IMR-90 (cell line): ENCODE measurements around the gene ATL2. TPM values are rescaled to one million over a fixed set of nuclear protein-coding genes. Genes with fewer than 3 reads are reported as not detected.

ENCODE experiments used
- ATAC-seq: fragments of 200-7000 bp; cut with Tn5 transposase; 2 replicates; pipeline ENCODE4 v1.9.1; 2020; ENCODE audit warnings: low read depth, mild to moderate bottlenecking, moderate library complexity
- BruUV-seq: library from RNA; stranded (reverse); fragments of 400-500 nt; replicated peaks from 2 replicates; lab custom pipeline; 2021; lab: Mats Ljungman, UMichigan
- CTCF ChIA-PET: fragments of 300-600 bp; formaldehyde crosslinking; extraction: SDS; loops from one replicate; lab custom pipeline; 2021; ENCODE audit warnings: antibody characterized with exemption; lab: Yijun Ruan, JAX
- POLR2A ChIA-PET: fragments of 300-600 bp; sonication (Branson Sonifier 250); formaldehyde crosslinking; loops from one replicate; lab custom pipeline; 2022; ENCODE audit warnings: antibody characterized with exemption; ENCODE audit not compliant: unreplicated experiment; lab: Charles Lee
- DNase-seq: peaks from one replicate; pipeline ENCODE4 v3.0.0; 2013
- H2AFZ ChIP-seq: replicated peaks from 2 replicates; pipeline ENCODE3; 2013; ENCODE audit warnings: low read length, mild to moderate bottlenecking; ENCODE audit not compliant: poor library complexity
- H2AK5ac ChIP-seq: 2 replicates; pipeline ENCODE4 v1.6.1; 2013; ENCODE audit warnings: low read depth, low read length, inconsistent platforms
- H2AK9ac ChIP-seq: replicated peaks from 2 replicates; pipeline ENCODE3; 2013; ENCODE audit warnings: mild to moderate bottlenecking, low read depth, low read length, moderate library complexity; ENCODE audit not compliant: poor library complexity
- H2BK120ac ChIP-seq: 2 replicates; pipeline ENCODE4 v1.6.1; 2013; ENCODE audit warnings: low read depth, low read length, inconsistent platforms
- H2BK15ac ChIP-seq: 3 replicates; pipeline ENCODE4 v1.6.1; 2013; ENCODE audit warnings: low read depth, low read length, inconsistent platforms
- H2BK20ac ChIP-seq: 2 replicates; pipeline ENCODE4 v1.6.1; 2013; ENCODE audit warnings: low read depth, mild to moderate bottlenecking, inconsistent platforms, low read length, moderate library complexity
- H2BK5ac ChIP-seq: 2 replicates; pipeline ENCODE4 v1.6.1; 2013; ENCODE audit warnings: mild to moderate bottlenecking, low read depth, low read length, inconsistent platforms; ENCODE audit not compliant: poor library complexity, severe bottlenecking
- H3K14ac ChIP-seq: replicated peaks from 2 replicates; pipeline ENCODE4 v1.6.1; 2013; ENCODE audit warnings: low read depth, low read length, inconsistent platforms
- H3K18ac ChIP-seq: 2 replicates; pipeline ENCODE4 v1.6.1; 2013; ENCODE audit warnings: low read depth, low read length, control low read depth
- H3K23ac ChIP-seq: 2 replicates; pipeline ENCODE4 v1.6.1; 2013; ENCODE audit warnings: low read depth, low read length, inconsistent platforms
- H3K27ac ChIP-seq: 2 replicates; pipeline ENCODE4 v1.5.1; 2013; ENCODE audit warnings: mild to moderate bottlenecking, control low read depth, low read length; ENCODE audit not compliant: insufficient read depth
- H3K27me3 ChIP-seq: 2 replicates; pipeline ENCODE4 v1.6.1; 2013; ENCODE audit warnings: low read length; ENCODE audit not compliant: control insufficient read depth, insufficient read depth
- H3K36me3 ChIP-seq: 2 replicates; pipeline ENCODE4 v1.6.1; 2013; ENCODE audit warnings: low read length, mixed read lengths; ENCODE audit not compliant: control insufficient read depth, insufficient read depth
- H3K4ac ChIP-seq: 2 replicates; pipeline ENCODE4 v1.6.1; 2013; ENCODE audit warnings: low read depth, low read length, inconsistent platforms
- H3K4me1 ChIP-seq: 2 replicates; pipeline ENCODE4 v1.6.1; 2013; ENCODE audit warnings: low read length, mixed read lengths; ENCODE audit not compliant: control insufficient read depth, insufficient read depth
- H3K4me2 ChIP-seq: 2 replicates; pipeline ENCODE4 v1.6.1; 2013; ENCODE audit warnings: low read depth, mild to moderate bottlenecking, control low read depth, low read length, moderate library complexity
- H3K4me3 ChIP-seq: 2 replicates; pipeline ENCODE4 v1.5.1; 2013; ENCODE audit warnings: low read depth, mild to moderate bottlenecking, control low read depth, low read length, moderate library complexity; ENCODE audit not compliant: insufficient read depth
- H3K56ac ChIP-seq: 2 replicates; pipeline ENCODE4 v1.6.1; 2013; ENCODE audit warnings: low read length, inconsistent platforms; ENCODE audit not compliant: insufficient read depth; ENCODE audit errors: extremely low read depth
- H3K79me1 ChIP-seq, 2 experiments: 2 replicates each; pipeline ENCODE4 v1.6.1; 2013; ENCODE audit warnings: low read length in 2 of 2, inconsistent platforms in 1 of 2, low read depth in 1 of 2
- H3K9ac ChIP-seq: 2 replicates; pipeline ENCODE4 v1.6.1; 2013; ENCODE audit warnings: low read depth, low read length, control low read depth
- H3K9me1 ChIP-seq: 2 replicates; pipeline ENCODE4 v1.6.1; 2013; ENCODE audit warnings: low read length, inconsistent platforms; ENCODE audit not compliant: insufficient read depth
- H3K9me3 ChIP-seq: 2 replicates; pipeline ENCODE4 v1.6.1; 2013; ENCODE audit warnings: low read length; ENCODE audit not compliant: control insufficient read depth, insufficient read depth
- H4K20me1 ChIP-seq: 2 replicates; pipeline ENCODE4 v1.6.1; 2013; ENCODE audit warnings: low read length, inconsistent platforms; ENCODE audit not compliant: insufficient read depth
- H4K5ac ChIP-seq: 2 replicates; pipeline ENCODE4 v1.6.1; 2013; ENCODE audit warnings: mild to moderate bottlenecking, low read depth, low read length, control low read depth
- H4K8ac ChIP-seq, 2 experiments: 2 replicates each; pipeline ENCODE4 v1.6.1; 2013; ENCODE audit warnings: low read depth in 2 of 2, low read length in 2 of 2, control low read depth in 1 of 2, inconsistent platforms in 1 of 2
- H4K91ac ChIP-seq: 2 replicates; pipeline ENCODE4 v1.6.1; 2013; ENCODE audit warnings: low read depth, low read length, inconsistent platforms; ENCODE audit not compliant: insufficient read depth
- MAFK ChIP-seq: IDR thresholded peaks from 2 replicates; pipeline ENCODE4 v1.6.1; 2012; ENCODE audit warnings: low read depth, low read length, improper control_type of control experiment
- MAZ ChIP-seq: IDR thresholded peaks from 2 replicates; pipeline ENCODE4 v1.6.1; 2012; ENCODE audit warnings: low read depth, mild to moderate bottlenecking, low read length, improper control_type of control experiment, moderate library complexity, borderline replicate concordance
- RCOR1 ChIP-seq: IDR thresholded peaks from 2 replicates; pipeline ENCODE4 v1.6.1; 2012; ENCODE audit warnings: mild to moderate bottlenecking, low read length, improper control_type of control experiment; ENCODE audit not compliant: insufficient replicate concordance
- SMC3 ChIP-seq: fragments of 150-350 bp; IDR thresholded peaks from 2 replicates; pipeline ENCODE4 v1.6.1; 2016; ENCODE audit warnings: low read depth, mild to moderate bottlenecking, antibody characterized with exemption, low read length, moderate library complexity
- USF2 ChIP-seq: fragments of 150-350 bp; IDR thresholded peaks from 2 replicates; pipeline ENCODE4 v1.6.1; 2017; ENCODE audit warnings: mild to moderate bottlenecking, antibody characterized with exemption, low read length, low read depth
- WGBS, 2 experiments: methylation state at CpG; one replicate each; pipeline versions ENCODE4 v1.1.5 to v1.1.7; 2013; ENCODE audit warnings: missing lambda C conversion rate in 2 of 2; ENCODE audit not compliant: insufficient read length in 1 of 2; ENCODE audit errors: extremely low coverage in 2 of 2; 5-methylcytosine and 5-hydroxymethylcytosine counted together
- dilution Hi-C: fragments of 300-500 bp; cut with HindIII; formaldehyde crosslinking; loops from one replicate; pipeline ENCODE4 v1.14.3; 2018; ENCODE audit warnings: low sequenced_read_pairs; ENCODE audit not compliant: unreplicated experiment
- in situ Hi-C: fragments of 300-500 bp; cut with MboI; formaldehyde crosslinking; loops from 3 replicates; pipeline ENCODE4 v1.14.3; 2019; ENCODE audit warnings: low sequenced_read_pairs, inconsistent platforms, mixed read lengths
- intact Hi-C: fragments of 100-400 bp; cut with micrococcal nuclease; formaldehyde crosslinking; loops from 2 replicates; pipeline ENCODE4 v1.10.0; 2022
- polyA plus RNA-seq, 3 experiments: library from polyadenylated mRNA; depleted of rRNA; stranded (reverse); fragments of >200 nt; gene quantifications; 2 replicates each; pipeline ENCODE4 v1.2.3, GENCODE V29; 2012; ENCODE audit warnings: low replicate concordance in 1 of 3
- total RNA-seq: library from RNA; depleted of rRNA; stranded (reverse); fragments of >200 nt; gene quantifications from 2 replicates; pipeline ENCODE4 v1.2.3, GENCODE V29; 2012

The ATL2 gene
- total and polyA plus RNA-seq, 2 of the 4 experiments (the other 2 are of a cell fraction): 16.0 to 62.6 TPM

GRCh38 chr2:38406597-38407110 lies 29.6 kb upstream of the ATL2 start:
- ChIA-PET CTCF (no interaction called here), POLR2A (no interaction called here)
- no peaks in the 10 kb centered on the region for H4K20me1 ChIP-seq
- H3K36me3 ChIP-seq: no peaks in the 10 kb centered on the region
- dilution Hi-C loops (no loop called here), intact Hi-C loops (no loop called here), in situ Hi-C loops (no loop called here)
- H2AFZ ChIP-seq: no peak overlapping the region
- no peak overlapping the region for H3K14ac ChIP-seq
- H3K18ac ChIP-seq: no peak overlapping the region
- H3K27ac ChIP-seq: no peak overlapping the region
- no peak overlapping the region for H2BK5ac ChIP-seq
- H3K4me2 ChIP-seq: no peak overlapping the region
- H2BK20ac ChIP-seq: no peak overlapping the region
- DNase-seq: no peak
- H3K79me1 ChIP-seq: no peaks in the 10 kb centered on the region
- no peaks in the 10 kb centered on the region for H3K4me1 ChIP-seq
- no peaks in the 10 kb centered on the region for H3K9me3 ChIP-seq
- H2AK5ac ChIP-seq: no peak overlapping the region
- H3K9me1 ChIP-seq: no peaks in the 10 kb centered on the region
- H4K91ac ChIP-seq: no peak overlapping the region
- H3K27me3 ChIP-seq: peaks cover 16% of the 10 kb centered on the region
- no peak overlapping the region for H2AK9ac ChIP-seq
- 100% methylated on average over 1 of the region's 8 CpGs; no CpG with 5 or more reads in 1 of the 2 experiments for WGBS, 2 experiments
- ATAC-seq: no peak
- no TSS peak for BruUV-seq
- no peak overlapping the region for H3K4me3 ChIP-seq
- no peak overlapping the region for H2BK120ac ChIP-seq
- H3K56ac ChIP-seq: no peak overlapping the region
- no peak overlapping the region for H3K23ac ChIP-seq
- H3K9ac ChIP-seq: no peak overlapping the region
- no peak for TF ChIP-seq USF2
- TF ChIP-seq MAZ: no peak
- no peak for TF ChIP-seq RCOR1
- TF ChIP-seq SMC3: no peak
- TF ChIP-seq MAFK: no peak
- no peak overlapping the region for H4K5ac ChIP-seq
- H4K8ac ChIP-seq: no peak overlapping the region
- H3K4ac ChIP-seq: no peak overlapping the region
- no peak overlapping the region for H2BK15ac ChIP-seq
